ENCODE results near the gene TOPORS.

DNA sequence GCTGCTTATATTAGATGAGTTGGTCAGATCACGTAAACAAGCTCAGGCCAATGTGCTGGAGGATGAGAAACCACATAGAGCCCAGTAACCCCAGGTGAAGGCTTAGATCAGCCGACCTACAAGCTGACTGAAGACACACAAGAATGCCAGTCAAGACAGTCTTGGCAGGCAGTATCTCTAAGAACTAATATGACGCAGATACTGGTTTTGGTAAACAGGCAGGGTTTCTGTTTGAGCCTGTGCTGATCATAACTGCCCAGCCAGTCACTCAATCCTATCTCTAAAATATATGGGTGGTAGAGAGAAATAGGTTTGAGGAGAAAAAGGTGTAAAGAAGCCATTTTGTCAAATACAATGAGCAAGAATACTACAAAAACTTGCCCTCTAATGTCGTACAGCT, 18.6 kb downstream of the TOPORS start:
- no peak for TF ChIP-seq POLR2A (IDR thresholded peaks at IDR 0.05)
- no peak for TF ChIP-seq EP300 (IDR thresholded peaks at IDR 0.05)
- TF ChIP-seq, protein P1, sequence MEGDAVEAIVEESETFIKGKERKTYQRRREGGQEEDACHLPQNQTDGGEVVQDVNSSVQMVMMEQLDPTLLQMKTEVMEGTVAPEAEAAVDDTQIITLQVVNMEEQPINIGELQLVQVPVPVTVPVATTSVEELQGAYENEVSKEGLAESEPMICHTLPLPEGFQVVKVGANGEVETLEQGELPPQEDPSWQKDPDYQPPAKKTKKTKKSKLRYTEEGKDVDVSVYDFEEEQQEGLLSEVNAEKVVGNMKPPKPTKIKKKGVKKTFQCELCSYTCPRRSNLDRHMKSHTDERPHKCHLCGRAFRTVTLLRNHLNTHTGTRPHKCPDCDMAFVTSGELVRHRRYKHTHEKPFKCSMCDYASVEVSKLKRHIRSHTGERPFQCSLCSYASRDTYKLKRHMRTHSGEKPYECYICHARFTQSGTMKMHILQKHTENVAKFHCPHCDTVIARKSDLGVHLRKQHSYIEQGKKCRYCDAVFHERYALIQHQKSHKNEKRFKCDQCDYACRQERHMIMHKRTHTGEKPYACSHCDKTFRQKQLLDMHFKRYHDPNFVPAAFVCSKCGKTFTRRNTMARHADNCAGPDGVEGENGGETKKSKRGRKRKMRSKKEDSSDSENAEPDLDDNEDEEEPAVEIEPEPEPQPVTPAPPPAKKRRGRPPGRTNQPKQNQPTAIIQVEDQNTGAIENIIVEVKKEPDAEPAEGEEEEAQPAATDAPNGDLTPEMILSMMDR (IDR thresholded peaks at IDR 0.05), result no peak

Data from stomach (tissue), 4 donors.